Uterus (tissue), 4 donors: ENCODE measurements around the gene OR9A2. TPM values are rescaled to one million over a fixed set of nuclear protein-coding genes. Genes with fewer than 3 reads are reported as not detected.

ENCODE experiments used
- DNase-seq, 2 donors: peaks; one replicate each; pipeline ENCODE4 v3.0.0-alpha.2; 2019 to 2020
- H3K27ac ChIP-seq, 2 donors: fragments of 200-600 bp; sonication (generic); 1 replicate in 1 of 2; 2 replicates in 1 of 2; pipeline ENCODE4 v1.5.1; 2016 to 2018
- H3K27me3 ChIP-seq, 2 donors: fragments of 200-600 bp; sonication (generic); one replicate each; pipeline ENCODE4 v1.5.1; 2018 to 2019; ENCODE audit warnings: control low read depth in 1 of 2
- H3K36me3 ChIP-seq, 2 donors: fragments of 200-600 bp; sonication (generic); one replicate each; pipeline ENCODE4 v1.5.1; 2019; ENCODE audit warnings: control low read depth in 1 of 2
- H3K4me1 ChIP-seq, 2 donors: fragments of 200-600 bp; sonication (generic); one replicate each; pipeline ENCODE4 v1.5.1; 2018 to 2019; ENCODE audit warnings: control low read depth in 1 of 2
- H3K4me3 ChIP-seq, 2 donors: fragments of 200-600 bp; sonication (generic); 1 replicate in 1 of 2; 2 replicates in 1 of 2; pipeline ENCODE4 v1.5.1; 2018 to 2019; ENCODE audit warnings: mild to moderate bottlenecking in 1 of 2
- H3K9me3 ChIP-seq, 2 donors: fragments of 200-600 bp; sonication (generic); one replicate each; pipeline ENCODE4 v1.5.1; 2019; ENCODE audit warnings: control low read depth in 1 of 2
- CTCF ChIP-seq, 4 experiments: fragments of 200-600 bp in 2 of 4; fragments of 450-650 bp in 2 of 4; sonication (generic) in 2 of 4; IDR thresholded peaks; one replicate each; pipeline ENCODE4 v1.5.1; 2016 to 2019; ENCODE audit warnings: antibody characterized with exemption in 4 of 4, mild to moderate bottlenecking in 2 of 4, moderate library complexity in 1 of 4
- POLR2A ChIP-seq, 2 donors: fragments of 450-650 bp; IDR thresholded peaks; one replicate each; pipeline ENCODE4 v1.6.1; 2016; ENCODE audit warnings: antibody characterized with exemption in 2 of 2, mild to moderate bottlenecking in 1 of 2, moderate library complexity in 1 of 2
- intact Hi-C: fragments of 100-400 bp; cut with DNase I; formaldehyde crosslinking; loops from one replicate; pipeline ENCODE4 v1.15.1; 2023; ENCODE audit warnings: low total_unique reads
- total RNA-seq, 4 donors: library from RNA; depleted of rRNA in 3 of 4; stranded (reverse); fragments of >200 nt in 3 of 4; gene quantifications; one replicate each; pipeline versions ENCODE4 v1.1.0 to v1.2.4, GENCODE V29; 2014 to 2023
- donor health status: DM: yes; HTN: yes; CAD: no.

The OR9A2 gene
- total RNA-seq, 4 donors from 2014 or later, result 1.0 to 2.4 TPM; not detected in 2

- TF ChIP-seq POLR2A (IDR thresholded peaks at IDR 0.05), result no peak
- TF ChIP-seq CTCF (IDR thresholded peaks at IDR 0.05), result no peak
- no peaks in the 10 kb centered on the region for H3K27me3 ChIP-seq
- H3K27ac ChIP-seq, result no peak overlapping the region
- H3K4me3 ChIP-seq, result no peak overlapping the region
- H3K36me3 ChIP-seq, result no peaks in the 10 kb centered on the region
- intact Hi-C loops, result loop anchor here (10.0 kb wide), 1 partner anchor 212 kb away; no protein-coding TSS in a partner anchor
- DNase-seq, result no peak
- no peaks in the 10 kb centered on the region for H3K9me3 ChIP-seq
- H3K4me1 ChIP-seq, result no peaks in the 10 kb centered on the region
Observed at GRCh38 chr7:143002898-143003297, 24.0 kb downstream of the OR9A2 start.

GRCh38 chr7:143002106-143002505, 24.8 kb downstream of the OR9A2 start:
- TF ChIP-seq CTCF (IDR thresholded peaks at IDR 0.05), result no peak
- H3K9me3 ChIP-seq, result no peaks in the 10 kb centered on the region
- H3K27me3 ChIP-seq, result no peaks in the 10 kb centered on the region
- DNase-seq, result no peak
- no peaks in the 10 kb centered on the region for H3K4me1 ChIP-seq
- intact Hi-C loops, result loop anchor here (10.0 kb wide), 1 partner anchor 213 kb away; no protein-coding TSS in a partner anchor
- no peak overlapping the region for H3K27ac ChIP-seq
- H3K4me3 ChIP-seq, result no peak overlapping the region
- no peaks in the 10 kb centered on the region for H3K36me3 ChIP-seq

- no peak for DNase-seq
- no peak overlapping the region for H3K4me3 ChIP-seq
- no peak overlapping the region for H3K27ac ChIP-seq
- no peaks in the 10 kb centered on the region for H3K36me3 ChIP-seq
- no peaks in the 10 kb centered on the region for H3K27me3 ChIP-seq
- intact Hi-C loops, result loop anchor here (10.0 kb wide), 1 partner anchor 214 kb away; no protein-coding TSS in a partner anchor
- H3K9me3 ChIP-seq, result no peaks in the 10 kb centered on the region
- no peaks in the 10 kb centered on the region for H3K4me1 ChIP-seq
- no peak for TF ChIP-seq POLR2A (IDR thresholded peaks at IDR 0.05)
- no peak for TF ChIP-seq CTCF (IDR thresholded peaks at IDR 0.05)
Observed at GRCh38 chr7:143000648-143001047, 26.3 kb downstream of the OR9A2 start.

- DNase-seq, result no peak
Observed at GRCh38 chr7:142999793-143000192, 27.1 kb downstream of the OR9A2 start.

GRCh38 chr7:142998966-142999365, 28.0 kb downstream of the OR9A2 start:
- H3K4me3 ChIP-seq, result no peak overlapping the region
- DNase-seq, result no peak
- intact Hi-C loops, result no loop called here
- H3K27ac ChIP-seq, result no peak overlapping the region
- no peaks in the 10 kb centered on the region for H3K4me1 ChIP-seq
- no peaks in the 10 kb centered on the region for H3K9me3 ChIP-seq
- H3K27me3 ChIP-seq, result no peaks in the 10 kb centered on the region
- H3K36me3 ChIP-seq, result no peaks in the 10 kb centered on the region
- TF ChIP-seq CTCF (IDR thresholded peaks at IDR 0.05), result no peak
- no peak for TF ChIP-seq POLR2A (IDR thresholded peaks at IDR 0.05)

More at GRCh38 chr7:142999793-143000192, 27.1 kb downstream of the OR9A2 start:
- Histone ChIP-seq H3K4me3 (no peak overlapping the region), H3K27ac (no peak overlapping the region), H3K36me3 (no peaks in the 10 kb centered on the region), H3K4me1 (no peaks in the 10 kb centered on the region), H3K9me3 (no peaks in the 10 kb centered on the region), H3K27me3 (no peaks in the 10 kb centered on the region)
- no peak for TF ChIP-seq POLR2A (IDR thresholded peaks at IDR 0.05)
- TF ChIP-seq CTCF (IDR thresholded peaks at IDR 0.05), result no peak
- intact Hi-C loops, result loop anchor here (10.0 kb wide), 1 partner anchor 215 kb away; no protein-coding TSS in a partner anchor
